GM23248 (cell line): ENCODE measurements around the gene UNC5C. TPM values are rescaled to one million over a fixed set of nuclear protein-coding genes. Genes with fewer than 3 reads are reported as not detected.

Experiments used
- DNase-seq: peaks from one replicate; pipeline ENCODE4 v3.0.0-alpha.2; 2015
- H2AFZ ChIP-seq: fragments of 200-600 bp; sonication (generic); 2 replicates; pipeline ENCODE4 v1.6.1; 2016; ENCODE audit warnings: antibody characterized with exemption
- H3F3A ChIP-seq: fragments of 200-600 bp; sonication (generic); 2 replicates; pipeline ENCODE4 v1.6.1; 2016; ENCODE audit warnings: mild to moderate bottlenecking, antibody characterized with exemption, mixed run types; ENCODE audit not compliant: insufficient read depth
- H3K27ac ChIP-seq: fragments of 200-600 bp; sonication (generic); 2 replicates; pipeline ENCODE4 v1.5.1; 2016; ENCODE audit warnings: mild to moderate bottlenecking
- H3K27me3 ChIP-seq: fragments of 200-600 bp; sonication (generic); replicated peaks from 2 replicates; pipeline ENCODE4 v1.6.1; 2016; ENCODE audit warnings: mild to moderate bottlenecking; ENCODE audit not compliant: insufficient read depth
- H3K36me3 ChIP-seq: fragments of 200-600 bp; sonication (generic); 2 replicates; pipeline ENCODE4 v1.6.1; 2016; ENCODE audit warnings: low read depth, mild to moderate bottlenecking
- H3K4me1 ChIP-seq: fragments of 200-600 bp; sonication (generic); 2 replicates; pipeline ENCODE4 v1.6.1; 2016; ENCODE audit warnings: mild to moderate bottlenecking; ENCODE audit not compliant: insufficient read depth
- H3K4me2 ChIP-seq: fragments of 200-600 bp; sonication (generic); one replicate; pipeline ENCODE4 v1.6.1; 2016; ENCODE audit warnings: mild to moderate bottlenecking; ENCODE audit not compliant: unreplicated experiment
- H3K4me3 ChIP-seq: fragments of 200-600 bp; sonication (generic); 2 replicates; pipeline ENCODE4 v1.5.1; 2016; ENCODE audit warnings: mild to moderate bottlenecking
- H3K79me2 ChIP-seq: fragments of 200-600 bp; sonication (generic); 2 replicates; pipeline ENCODE4 v1.6.1; 2016; ENCODE audit warnings: mild to moderate bottlenecking; ENCODE audit not compliant: insufficient read depth
- H3K9ac ChIP-seq: fragments of 200-600 bp; sonication (generic); 2 replicates; pipeline ENCODE4 v1.6.1; 2016; ENCODE audit warnings: mild to moderate bottlenecking
- H3K9me2 ChIP-seq: fragments of 200-600 bp; sonication (generic); 2 replicates; pipeline ENCODE4 v1.6.1; 2016; ENCODE audit warnings: mixed run types, mild to moderate bottlenecking, moderate library complexity; ENCODE audit not compliant: insufficient read depth
- H3K9me3 ChIP-seq: fragments of 200-600 bp; sonication (generic); one replicate; pipeline ENCODE4 v1.6.1; 2017; ENCODE audit warnings: low read depth
- H4K20me1 ChIP-seq: fragments of 200-600 bp; sonication (generic); 2 replicates; pipeline ENCODE4 v1.6.0; 2016; ENCODE audit not compliant: insufficient read depth
- EZH2 ChIP-seq: fragments of 200-600 bp; sonication (generic); IDR thresholded peaks from 2 replicates; pipeline ENCODE4 v1.6.1; 2018; ENCODE audit warnings: antibody characterized with exemption, mild to moderate bottlenecking; ENCODE audit not compliant: insufficient read depth, poor library complexity, severe bottlenecking
- EZH2phosphoT487 ChIP-seq: fragments of 200-600 bp; sonication (generic); IDR thresholded peaks from 2 replicates; pipeline ENCODE4 v1.6.1; 2018; ENCODE audit warnings: antibody characterized with exemption, moderate library complexity, mild to moderate bottlenecking, low read depth; ENCODE audit not compliant: insufficient read depth
- WGBS, 2 experiments: methylation state at CpG; one replicate each; pipeline ENCODE4 v1.1.6; 2015 to 2017; ENCODE audit warnings: low lambda C conversion rate in 2 of 2, low coverage in 1 of 2; ENCODE audit errors: missing lambda C conversion rate in 2 of 2; 5-methylcytosine and 5-hydroxymethylcytosine counted together
- in situ Hi-C: fragments of 300-500 bp; cut with MboI; formaldehyde crosslinking; loops from 2 replicates; pipeline ENCODE4 v1.15.0; 2020
- polyA plus RNA-seq: library from polyadenylated mRNA; unstranded; fragments of >200 nt; fragmentation: Nextera tagmentation; extraction: Ambion mirVana; gene quantifications from 2 replicates; pipeline ENCODE4 v1.2.1, GENCODE V29; 2016
- total RNA-seq: library from RNA; depleted of rRNA; stranded (reverse); fragments of >200 nt; shearing (Covaris generic); gene quantifications from 2 replicates; pipeline ENCODE4 v1.2.3, GENCODE V29; 2014

UNC5C gene
- total and polyA plus RNA-seq, 2 experiments from 2014 or later: not detected

DNA sequence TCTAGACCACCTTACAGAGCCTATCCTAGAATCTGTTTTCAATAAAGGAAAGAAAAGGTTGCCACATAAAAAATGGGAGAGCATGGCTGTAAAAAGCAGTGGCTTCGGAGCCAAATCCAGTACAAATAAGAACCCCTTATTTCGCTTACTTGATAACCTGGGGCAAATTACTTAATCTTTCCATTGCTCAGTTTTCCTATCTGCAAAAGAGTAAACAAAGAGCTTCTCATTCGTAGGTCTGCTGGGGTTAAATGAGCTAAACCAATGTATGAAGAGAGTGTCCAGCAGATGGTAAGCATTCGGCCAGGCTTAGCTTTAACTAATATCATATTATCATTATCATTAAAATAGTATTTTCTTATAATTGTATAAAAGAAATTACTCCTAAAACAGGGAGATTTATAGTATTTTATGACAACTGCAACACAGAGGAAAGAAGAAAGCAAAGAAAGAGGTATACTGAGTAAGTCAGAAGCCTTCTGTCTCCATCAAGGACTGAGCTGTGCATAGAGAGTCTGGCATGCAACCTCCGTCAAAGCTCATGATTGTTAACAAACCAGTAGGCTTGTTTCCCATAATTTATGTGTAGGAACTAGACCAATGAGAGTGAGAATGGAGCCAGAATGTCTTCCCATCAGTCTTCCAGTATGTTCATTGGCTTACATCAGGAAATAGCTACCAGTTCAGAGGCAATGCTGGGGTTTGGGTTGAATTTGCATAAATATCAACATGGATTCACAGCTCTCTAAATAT, 364.9 kb downstream of the UNC5C start:
- in situ Hi-C loops: no loop called here
- no peak overlapping the region for H3K9ac ChIP-seq
- no peak overlapping the region for H3K4me2 ChIP-seq
- H3K79me2 ChIP-seq: no peaks in the 10 kb centered on the region
- H3K36me3 ChIP-seq: no peaks in the 10 kb centered on the region
- H3K4me3 ChIP-seq: no peak overlapping the region
- H3K27me3 ChIP-seq: no peaks in the 10 kb centered on the region
- no peaks in the 10 kb centered on the region for H4K20me1 ChIP-seq
- no peak overlapping the region for H2AFZ ChIP-seq
- H3K9me3 ChIP-seq: no peaks in the 10 kb centered on the region
- H3F3A ChIP-seq: no peaks in the 10 kb centered on the region
- 53 to 62% methylated on average over 5 of the region's 5 CpGs for WGBS, 2 experiments
- no peak overlapping the region for H3K27ac ChIP-seq
- TF ChIP-seq EZH2 (no peak), EZH2phosphoT487 (no peak)
- H3K4me1 ChIP-seq: peaks cover 7% of the 10 kb centered on the region; the same call in 1 of the 2 replicates
- DNase-seq: no peak
- H3K9me2 ChIP-seq: no peaks in the 10 kb centered on the region

DNA sequence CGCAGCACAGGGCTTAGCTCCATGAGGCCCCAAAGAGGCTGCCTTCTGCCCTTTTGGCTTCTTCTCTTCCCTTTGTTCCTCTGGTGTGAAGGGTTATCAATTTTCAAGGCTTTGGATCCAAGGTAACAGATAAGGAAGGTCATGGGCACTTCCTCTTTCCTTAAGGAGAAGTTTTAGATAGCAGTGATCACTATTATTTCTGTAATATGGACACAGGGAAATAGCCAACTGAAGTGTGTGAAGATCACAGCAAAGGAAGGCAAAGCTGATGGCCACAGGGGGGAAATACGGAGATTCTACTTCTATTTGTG, 366.8 kb downstream of the UNC5C start:
- Histone ChIP-seq H3K9ac (no peak overlapping the region), H3K36me3 (no peaks in the 10 kb centered on the region), H3K27me3 (no peaks in the 10 kb centered on the region), H3K4me3 (no peak overlapping the region), H3K79me2 (no peaks in the 10 kb centered on the region), H4K20me1 (no peaks in the 10 kb centered on the region), H3K4me1 (peaks cover 7% of the 10 kb centered on the region; the same call in 1 of the 2 replicates), H3K4me2 (no peak overlapping the region), H3K9me2 (no peaks in the 10 kb centered on the region), H3K27ac (no peak overlapping the region), H2AFZ (no peak overlapping the region), H3K9me3 (no peaks in the 10 kb centered on the region), H3F3A (no peaks in the 10 kb centered on the region)
- TF ChIP-seq EZH2phosphoT487: no peak
- TF ChIP-seq EZH2: no peak
- DNase-seq: no peak
- 50 to 51% methylated on average over 2 of the region's 2 CpGs for WGBS, 2 experiments
- in situ Hi-C loops: no loop called here

DNA sequence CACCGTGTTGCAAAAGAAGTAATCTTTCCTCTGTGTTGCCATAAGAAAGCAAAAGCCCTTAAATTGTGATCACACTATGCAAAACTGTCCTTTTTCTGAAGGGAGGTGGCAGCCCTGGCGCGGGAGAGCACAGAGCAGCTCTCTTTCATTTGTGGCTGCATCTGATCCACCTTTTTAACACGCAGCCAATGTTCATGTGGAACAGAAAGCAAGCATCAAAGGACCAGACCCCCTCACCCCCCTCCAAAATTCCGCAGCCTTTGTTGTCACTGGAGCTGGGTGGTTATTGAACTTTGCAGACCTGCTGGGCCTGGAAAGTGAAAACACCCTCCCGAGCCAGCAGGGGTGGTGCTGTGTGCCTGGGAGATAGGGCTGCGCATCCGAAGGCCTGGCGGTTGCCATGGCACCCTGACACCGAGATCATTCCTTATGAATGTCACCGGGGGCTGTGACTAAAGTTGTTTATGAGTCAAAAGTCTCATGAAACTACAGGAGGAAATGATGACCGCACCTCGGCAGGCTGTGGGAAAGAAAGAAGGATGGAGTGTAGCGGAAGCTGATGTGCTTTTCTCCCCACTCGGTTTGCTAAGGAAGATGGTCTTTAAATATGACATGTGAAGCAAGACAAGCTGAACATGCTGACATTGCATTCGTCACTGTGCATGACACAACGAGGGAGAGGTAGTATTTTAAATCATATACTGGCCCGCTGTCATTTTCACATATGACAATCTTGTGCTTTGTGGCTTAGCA, 367.4 kb downstream of the UNC5C start:
- in situ Hi-C loops: no loop called here
- WGBS, 2 experiments: 25 to 29% methylated on average over 18 of the region's 18 CpGs
- TF ChIP-seq EZH2phosphoT487 (no peak), EZH2 (no peak)
- Histone ChIP-seq H3K4me3 (no peak overlapping the region), H2AFZ (peak overlapping the region; percentile 18; the same call in 1 of the 2 replicates), H3K9me2 (no peaks in the 10 kb centered on the region), H3K36me3 (no peaks in the 10 kb centered on the region), H3K4me1 (peaks cover 7% of the 10 kb centered on the region; the same call in 1 of the 2 replicates), H4K20me1 (no peaks in the 10 kb centered on the region), H3K79me2 (no peaks in the 10 kb centered on the region), H3K9ac (no peak overlapping the region), H3K4me2 (no peak overlapping the region), H3K27me3 (no peaks in the 10 kb centered on the region), H3K27ac (no peak overlapping the region), H3K9me3 (no peaks in the 10 kb centered on the region), H3F3A (no peaks in the 10 kb centered on the region)
- DNase-seq: peak; percentile 80

DNA sequence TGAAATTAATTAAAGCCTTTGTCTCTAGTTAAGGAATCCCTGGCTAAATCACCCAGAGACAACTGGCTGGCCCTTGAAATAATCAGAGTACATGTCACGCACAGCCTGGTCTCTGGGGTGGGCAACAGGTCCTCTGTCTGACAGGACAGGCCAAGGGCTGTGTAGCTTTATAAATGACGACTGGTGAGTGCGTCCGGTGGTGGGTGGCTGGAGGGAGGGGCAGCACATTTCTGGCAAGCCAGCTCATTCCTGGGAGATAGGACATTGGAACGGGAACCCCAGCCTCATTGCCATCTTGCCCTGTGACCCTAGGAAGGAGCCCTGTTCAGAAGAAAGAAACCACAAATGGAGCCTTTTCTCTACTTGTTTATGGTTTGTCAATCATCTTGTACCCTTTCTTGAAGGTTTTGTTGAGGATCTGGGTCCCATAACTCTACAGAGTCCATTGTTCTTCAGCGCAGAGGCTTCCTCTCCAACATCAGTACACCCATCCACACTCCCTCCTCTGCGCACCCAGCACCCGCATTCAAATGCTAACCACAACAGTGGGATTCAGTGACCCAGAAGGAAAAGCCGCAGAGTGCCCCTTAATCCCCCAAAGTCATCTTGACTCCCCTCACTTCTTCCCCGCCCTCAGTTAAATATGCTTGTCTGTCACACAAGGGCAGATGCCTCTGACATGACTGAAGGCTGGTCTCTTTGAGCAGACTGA, 368.1 kb downstream of the UNC5C start:
- no peak overlapping the region for H3K4me2 ChIP-seq
- no peak for TF ChIP-seq EZH2
- no peak for TF ChIP-seq EZH2phosphoT487
- H4K20me1 ChIP-seq: no peaks in the 10 kb centered on the region
- 0 out of 2 replicates have a peak overlapping the region, but pooled peaks have one; percentile 18 for H2AFZ ChIP-seq
- no peak overlapping the region for H3K27ac ChIP-seq
- H3K4me1 ChIP-seq: peaks cover 7% of the 10 kb centered on the region; the same call in 1 of the 2 replicates
- no peak for DNase-seq
- no peaks in the 10 kb centered on the region for H3K79me2 ChIP-seq
- no peak overlapping the region for H3K9ac ChIP-seq
- H3F3A ChIP-seq: no peaks in the 10 kb centered on the region
- no peaks in the 10 kb centered on the region for H3K27me3 ChIP-seq
- no peaks in the 10 kb centered on the region for H3K9me2 ChIP-seq
- H3K9me3 ChIP-seq: no peaks in the 10 kb centered on the region
- WGBS, 2 experiments: 76 to 82% methylated on average over 10 of the region's 10 CpGs
- in situ Hi-C loops: no loop called here
- H3K4me3 ChIP-seq: no peak overlapping the region
- H3K36me3 ChIP-seq: no peaks in the 10 kb centered on the region
